ENCODE data around the gene COPS6. TPM values are rescaled to one million over a fixed set of nuclear protein-coding genes. Genes with fewer than 3 reads are reported as not detected.

Gene COPS6
- total and polyA plus RNA-seq, 4 donors = 28.7 to 63.2 (median 46.8) TPM

GRCh38 chr7:100111914-100112313, 23.1 kb downstream of the COPS6 start:
- peaks cover 2 to 45% (median 22%) of the 10 kb centered on the region in 4 donors for H3K36me3 ChIP-seq (ENCODE audit: control insufficient read depth in 4 of 4, insufficient read depth in 3 of 4, low read depth in 1 of 4, low read length in 3 of 4)
- H3K27me3 ChIP-seq (ENCODE audit: control insufficient read depth in 4 of 4, insufficient read depth in 4 of 4, low read length in 3 of 4) = no peaks in the 10 kb centered on the region
- no peak overlapping the region for H3K4me3 ChIP-seq (ENCODE audit: low read depth in 1 of 3, low read length in 3 of 3)
- TF ChIP-seq, protein P1, sequence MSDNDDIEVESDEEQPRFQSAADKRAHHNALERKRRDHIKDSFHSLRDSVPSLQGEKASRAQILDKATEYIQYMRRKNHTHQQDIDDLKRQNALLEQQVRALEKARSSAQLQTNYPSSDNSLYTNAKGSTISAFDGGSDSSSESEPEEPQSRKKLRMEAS (IDR thresholded peaks at IDR 0.05) = no peak
- TF ChIP-seq YY1 (IDR thresholded peaks at IDR 0.05) = no peak
- TF ChIP-seq SP1 (IDR thresholded peaks at IDR 0.05) = no peak
- TF ChIP-seq FOXA1 (IDR thresholded peaks at IDR 0.05) = no peak
- no peak for TF ChIP-seq REST (IDR thresholded peaks at IDR 0.05)
- TF ChIP-seq ZBTB33 (IDR thresholded peaks at IDR 0.05) = no peak
- TF ChIP-seq RXRA (IDR thresholded peaks at IDR 0.05) = no peak
- TF ChIP-seq GABPA (IDR thresholded peaks at IDR 0.05 in 1 of 2, conservative IDR thresholded peaks at IDR 0.05 in 1 of 2) = no peak
- TF ChIP-seq, protein P2, sequence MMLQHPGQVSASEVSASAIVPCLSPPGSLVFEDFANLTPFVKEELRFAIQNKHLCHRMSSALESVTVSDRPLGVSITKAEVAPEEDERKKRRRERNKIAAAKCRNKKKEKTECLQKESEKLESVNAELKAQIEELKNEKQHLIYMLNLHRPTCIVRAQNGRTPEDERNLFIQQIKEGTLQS (IDR thresholded peaks at IDR 0.05) = no peak
- TF ChIP-seq EGR1 (IDR thresholded peaks at IDR 0.05; ENCODE audit: low read depth in 2 of 2) = no peak
- no peak for TF ChIP-seq CTCF (IDR thresholded peaks at IDR 0.05; ENCODE audit: low read depth, low read length, missing input control)
- no peak for TF ChIP-seq FOXA2 (IDR thresholded peaks at IDR 0.05)
- TF ChIP-seq JUND (IDR thresholded peaks at IDR 0.05) = no peak
- TF ChIP-seq TAF1 (conservative IDR thresholded peaks at IDR 0.05) = no peak
- TF ChIP-seq HNF4G (IDR thresholded peaks at IDR 0.05) = no peak
- TF ChIP-seq HNF4A (conservative IDR thresholded peaks at IDR 0.05) = no peak
- WGBS = 92% methylated on average over 13 of the region's 13 CpGs
- H3K27ac ChIP-seq (ENCODE audit: low read depth in 1 of 2, low read length in 2 of 2) = no peak overlapping the region
- no peaks in the 10 kb centered on the region for H3K4me1 ChIP-seq (ENCODE audit: control insufficient read depth in 4 of 4, insufficient read depth in 4 of 4, low read length in 3 of 4)
- H3K9me3 ChIP-seq (ENCODE audit: control insufficient read depth in 4 of 4, low read length in 3 of 4) = no peaks in the 10 kb centered on the region
- no peak for DNase-seq (ENCODE audit: low spot score)
- no peak overlapping the region for H3K9ac ChIP-seq (ENCODE audit: low read depth in 1 of 2, low read length in 2 of 2)

DNA sequence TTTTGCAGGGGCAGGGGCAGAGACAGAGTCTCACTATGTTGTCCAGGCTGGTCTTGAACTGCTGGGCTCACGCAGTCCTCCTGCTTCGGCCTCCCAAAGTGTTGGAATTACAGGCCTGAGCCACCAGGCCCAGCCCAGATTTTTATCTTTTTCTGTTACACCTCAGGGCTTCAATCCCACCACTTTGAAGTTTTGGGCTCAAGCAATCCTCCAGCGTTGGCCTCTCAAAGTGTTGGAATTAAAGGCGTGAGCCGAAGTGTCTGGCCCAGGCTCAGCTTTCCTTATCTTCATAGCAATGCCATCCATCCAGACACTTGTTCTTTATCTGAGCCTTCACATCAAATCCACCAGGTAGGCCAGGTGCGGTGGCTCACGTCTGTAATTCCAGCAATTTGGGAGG, 26.3 kb downstream of the COPS6 start:
- H3K27me3 ChIP-seq (ENCODE audit: control insufficient read depth in 4 of 4, insufficient read depth in 4 of 4, low read length in 3 of 4) = no peaks in the 10 kb centered on the region
- WGBS = 98% methylated on average over 7 of the region's 7 CpGs
- peaks cover 3 to 18% (median 12%) of the 10 kb centered on the region in 4 donors for H3K4me1 ChIP-seq (ENCODE audit: control insufficient read depth in 4 of 4, insufficient read depth in 4 of 4, low read length in 3 of 4)
- H3K4me3 ChIP-seq (ENCODE audit: low read depth in 1 of 3, low read length in 3 of 3) = no peak overlapping the region
- no peak for DNase-seq (ENCODE audit: low spot score)
- no peak for TF ChIP-seq HNF4G (IDR thresholded peaks at IDR 0.05)
- TF ChIP-seq JUND (IDR thresholded peaks at IDR 0.05) = no peak
- TF ChIP-seq, protein P2 (IDR thresholded peaks at IDR 0.05) = no peak
- no peak for TF ChIP-seq SP1 (IDR thresholded peaks at IDR 0.05)
- TF ChIP-seq GABPA (IDR thresholded peaks at IDR 0.05 in 1 of 2, conservative IDR thresholded peaks at IDR 0.05 in 1 of 2) = no peak
- no peak for TF ChIP-seq ZBTB33 (IDR thresholded peaks at IDR 0.05)
- TF ChIP-seq REST (IDR thresholded peaks at IDR 0.05) = no peak
- no peak for TF ChIP-seq YY1 (IDR thresholded peaks at IDR 0.05)
- no peak for TF ChIP-seq NR2F2 (IDR thresholded peaks at IDR 0.05)
- TF ChIP-seq FOXA1 (IDR thresholded peaks at IDR 0.05) = no peak
- peaks cover 2 to 25% (median 9%) of the 10 kb centered on the region in 4 donors for H3K36me3 ChIP-seq (ENCODE audit: control insufficient read depth in 4 of 4, insufficient read depth in 3 of 4, low read depth in 1 of 4, low read length in 3 of 4)
- no peak overlapping the region for H3K27ac ChIP-seq (ENCODE audit: low read depth in 1 of 2, low read length in 2 of 2)
- H3K9ac ChIP-seq (ENCODE audit: low read depth in 1 of 2, low read length in 2 of 2) = no peak overlapping the region
- no peaks in the 10 kb centered on the region for H3K9me3 ChIP-seq (ENCODE audit: control insufficient read depth in 4 of 4, low read length in 3 of 4)
